ENCODE measurements around the gene POLR3A. TPM values are rescaled to one million over a fixed set of nuclear protein-coding genes. Genes with fewer than 3 reads are reported as not detected.

The POLR3A gene
- total RNA-seq, 1 donor from 2014 or later: 29.5 TPM

DNA sequence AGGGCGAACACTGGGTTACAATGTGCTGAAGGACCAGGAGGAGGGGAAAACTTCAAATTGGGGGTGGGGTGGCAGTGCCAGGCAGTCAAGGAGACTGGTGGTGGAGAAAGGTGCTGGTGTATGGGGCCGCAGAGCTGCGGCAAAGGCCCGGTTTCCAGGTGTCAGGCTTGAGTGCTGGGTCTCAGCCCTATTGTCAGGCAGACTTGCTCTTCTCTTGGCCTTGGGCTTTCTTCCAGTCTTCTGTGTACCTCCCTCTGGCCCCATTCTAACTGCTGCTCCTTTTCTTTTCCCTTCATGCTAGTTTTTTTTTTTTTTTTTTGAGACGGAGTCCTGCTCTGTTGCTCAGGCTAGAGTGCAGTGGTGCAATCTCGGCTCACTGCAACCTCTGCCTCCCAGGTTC is 51.0 kb downstream of the POLR3A start:
- Mint-ChIP-seq H3K27ac (no peak overlapping the region), H3K4me3 (no peak overlapping the region), H3K4me1 (ENCODE audit: low read depth) (no peaks in the 10 kb centered on the region), H3K27me3 (ENCODE audit: insufficient read depth) (no peaks in the 10 kb centered on the region), H3K36me3 (ENCODE audit: low read depth) (peaks cover 45% of the 10 kb centered on the region), H3K9me3 (no peaks in the 10 kb centered on the region)
- intact Hi-C loops (cut with micrococcal nuclease): loop anchor here (5.0 kb wide), 1 partner anchor 51 kb away; the partner anchor contains the start of gene DLG5
- DNase-seq (ENCODE audit: low spot score): no peak

DNA sequence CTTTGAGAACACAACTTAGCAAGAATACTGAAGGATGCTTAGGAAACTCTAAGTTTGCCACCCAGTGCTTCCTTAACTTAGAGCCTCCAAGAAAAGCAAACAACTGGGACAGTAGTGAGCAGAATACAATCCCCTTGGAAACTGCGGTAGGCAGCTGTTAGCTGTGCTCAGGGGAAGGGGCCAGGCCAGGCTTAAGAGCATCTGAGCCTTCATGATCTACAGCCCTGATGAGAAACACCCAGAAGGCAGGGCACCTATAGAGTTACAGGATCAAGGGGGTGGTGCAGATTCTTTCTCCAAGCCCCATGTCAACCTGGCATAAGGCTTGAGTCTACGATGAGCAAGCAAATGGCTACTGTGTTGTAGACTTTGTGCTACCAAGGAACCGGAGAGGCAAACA is 51.4 kb downstream of the POLR3A start:
- H3K4me1 Mint-ChIP-seq (ENCODE audit: low read depth): no peaks in the 10 kb centered on the region
- H3K36me3 Mint-ChIP-seq (ENCODE audit: low read depth): peaks cover 41% of the 10 kb centered on the region
- no peak for DNase-seq (ENCODE audit: low spot score)
- no peaks in the 10 kb centered on the region for H3K9me3 Mint-ChIP-seq
- no peaks in the 10 kb centered on the region for H3K27me3 Mint-ChIP-seq (ENCODE audit: insufficient read depth)
- no peak overlapping the region for H3K27ac Mint-ChIP-seq
- intact Hi-C loops (cut with micrococcal nuclease): loop anchor here (5.0 kb wide), 1 partner anchor 51 kb away; the partner anchor contains the start of gene DLG5
- H3K4me3 Mint-ChIP-seq: no peak overlapping the region

DNA sequence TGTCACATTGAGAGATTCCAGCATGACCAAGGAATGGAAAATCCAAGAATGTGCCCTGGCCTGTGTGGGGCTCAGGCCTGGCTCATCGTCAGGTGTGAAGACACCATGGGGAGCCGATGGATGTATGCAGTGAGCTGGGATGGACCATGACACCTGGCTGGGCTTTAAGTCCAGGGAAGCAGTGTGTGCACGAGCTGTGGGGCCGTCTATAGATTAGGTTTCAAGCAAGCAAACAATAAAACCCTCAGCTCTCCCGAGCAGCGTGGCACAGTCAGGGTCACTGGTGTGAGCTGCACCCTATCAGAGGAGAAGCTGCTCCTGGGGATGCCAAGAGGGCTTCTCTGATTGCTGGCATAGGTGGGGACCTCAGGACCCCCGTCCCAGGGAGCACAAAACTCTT is 52.3 kb downstream of the POLR3A start:
- Mint-ChIP-seq H3K27me3 (ENCODE audit: insufficient read depth) (no peaks in the 10 kb centered on the region), H3K9me3 (no peaks in the 10 kb centered on the region), H3K27ac (no peak overlapping the region), H3K4me1 (ENCODE audit: low read depth) (no peaks in the 10 kb centered on the region), H3K4me3 (no peak overlapping the region), H3K36me3 (ENCODE audit: low read depth) (peaks cover 33% of the 10 kb centered on the region)
- intact Hi-C loops (cut with micrococcal nuclease): loop anchor here (5.0 kb wide), 1 partner anchor 50 kb away; the partner anchor contains the start of gene DLG5
- no peak for DNase-seq (ENCODE audit: low spot score)

DNA sequence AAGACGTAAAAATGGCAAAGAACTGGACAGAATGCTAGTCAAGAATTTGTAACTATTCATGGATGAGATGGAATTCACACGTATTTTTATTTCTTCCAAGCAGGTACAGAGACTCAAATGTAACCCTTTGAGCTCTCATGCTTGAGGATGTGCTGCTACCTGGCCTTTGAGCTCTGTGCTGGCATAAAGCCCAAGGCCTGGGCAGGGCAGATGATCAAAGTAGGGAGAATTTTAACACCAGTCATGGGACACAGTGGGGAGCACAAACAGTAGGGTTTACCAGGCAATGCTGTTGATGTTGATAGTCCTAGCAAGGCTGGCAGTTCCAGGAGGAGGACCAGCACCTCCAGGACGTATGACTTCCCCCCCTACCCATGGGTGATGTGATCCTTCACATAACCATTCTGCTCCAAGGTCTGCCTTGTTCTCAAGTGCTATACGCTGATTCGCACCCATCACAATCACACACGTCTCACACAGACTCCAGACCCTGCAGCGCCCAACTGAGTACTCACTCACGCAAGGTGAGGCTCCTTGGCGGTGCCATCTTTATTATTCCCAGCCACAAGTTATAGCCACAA is 54.1 kb downstream of the POLR3A start:
- peaks cover 23% of the 10 kb centered on the region for H3K36me3 Mint-ChIP-seq (ENCODE audit: low read depth)

DNA sequence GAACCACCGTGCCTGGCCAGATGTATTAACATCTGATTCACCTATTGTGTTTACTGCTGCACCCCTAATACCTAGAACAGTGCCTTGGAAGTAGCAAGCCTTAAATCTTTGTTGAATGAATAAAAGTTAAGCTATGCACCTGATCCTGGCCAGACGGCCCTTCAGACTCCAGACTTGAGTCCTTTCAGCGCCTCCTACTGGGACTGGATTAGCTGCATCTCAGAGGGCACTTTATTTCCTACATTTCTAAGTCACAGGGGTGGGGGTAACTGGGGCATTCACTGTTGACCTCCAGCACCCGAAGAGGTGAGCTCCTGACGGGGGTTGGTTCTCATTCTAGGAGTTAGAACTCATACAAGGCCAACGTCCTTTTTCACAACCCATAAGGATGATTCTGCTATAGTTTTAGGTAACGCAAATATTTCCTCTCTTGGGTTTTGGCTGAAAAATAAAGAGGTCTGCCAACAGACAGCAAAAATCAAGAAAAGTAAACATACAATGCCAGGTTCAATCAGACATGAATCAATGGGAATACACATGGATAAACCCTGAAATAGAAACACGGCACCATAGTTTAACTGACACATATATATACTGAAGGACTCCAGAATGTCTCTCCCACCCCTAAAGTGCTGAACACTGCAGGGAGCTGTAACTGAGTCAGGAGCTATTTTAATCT is 54.8 kb downstream of the POLR3A start:
- H3K27me3 Mint-ChIP-seq (ENCODE audit: insufficient read depth): no peaks in the 10 kb centered on the region
- H3K4me3 Mint-ChIP-seq: no peak overlapping the region
- peaks cover 17% of the 10 kb centered on the region for H3K36me3 Mint-ChIP-seq (ENCODE audit: low read depth)
- no peak overlapping the region for H3K27ac Mint-ChIP-seq
- intact Hi-C loops (cut with micrococcal nuclease): loop anchor here (5.0 kb wide), 1 partner anchor 47 kb away; the partner anchor contains the start of gene DLG5
- peaks cover 10% of the 10 kb centered on the region for H3K4me1 Mint-ChIP-seq (ENCODE audit: low read depth)
- H3K9me3 Mint-ChIP-seq: no peaks in the 10 kb centered on the region
- no peak for DNase-seq (ENCODE audit: low spot score)

More for the DNA sequence above, 54.1 kb downstream of the POLR3A start:
- H3K9me3 Mint-ChIP-seq: no peaks in the 10 kb centered on the region
- no peak for DNase-seq (ENCODE audit: low spot score)
- H3K4me3 Mint-ChIP-seq: no peak overlapping the region
- H3K4me1 Mint-ChIP-seq (ENCODE audit: low read depth): peaks cover 10% of the 10 kb centered on the region
- H3K27me3 Mint-ChIP-seq (ENCODE audit: insufficient read depth): no peaks in the 10 kb centered on the region
- peak overlapping the region; percentile 73 for H3K27ac Mint-ChIP-seq
- intact Hi-C loops (cut with micrococcal nuclease): loop anchor here (5.0 kb wide), 1 partner anchor 48 kb away; the partner anchor contains the start of gene DLG5

DNA sequence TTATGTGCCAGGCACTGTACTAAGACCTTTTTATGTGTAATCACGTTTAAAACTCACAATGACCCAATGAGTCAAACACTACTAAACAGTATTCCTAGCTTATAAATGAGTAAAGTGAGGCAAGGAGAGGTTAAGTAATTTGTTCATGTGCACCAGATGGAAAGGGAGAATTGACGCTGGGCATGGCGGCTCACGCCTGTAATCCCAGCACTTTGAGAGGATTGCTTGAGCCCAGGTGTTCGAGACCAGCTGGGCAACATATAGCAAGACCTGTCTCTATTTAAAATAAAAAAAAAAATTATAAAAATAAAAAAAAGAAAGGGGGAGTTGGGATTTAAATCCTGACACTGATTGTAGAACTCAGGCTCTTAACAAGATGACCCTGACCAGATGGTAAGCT is 56.0 kb downstream of the POLR3A start:
- Mint-ChIP-seq H3K36me3 (ENCODE audit: low read depth) (peaks cover 12% of the 10 kb centered on the region), H3K27me3 (ENCODE audit: insufficient read depth) (no peaks in the 10 kb centered on the region), H3K9me3 (no peaks in the 10 kb centered on the region), H3K4me3 (no peak overlapping the region), H3K27ac (no peak overlapping the region), H3K4me1 (ENCODE audit: low read depth) (peaks cover 10% of the 10 kb centered on the region)
- intact Hi-C loops (cut with micrococcal nuclease): no loop called here
- DNase-seq (ENCODE audit: low spot score): no peak

DNA sequence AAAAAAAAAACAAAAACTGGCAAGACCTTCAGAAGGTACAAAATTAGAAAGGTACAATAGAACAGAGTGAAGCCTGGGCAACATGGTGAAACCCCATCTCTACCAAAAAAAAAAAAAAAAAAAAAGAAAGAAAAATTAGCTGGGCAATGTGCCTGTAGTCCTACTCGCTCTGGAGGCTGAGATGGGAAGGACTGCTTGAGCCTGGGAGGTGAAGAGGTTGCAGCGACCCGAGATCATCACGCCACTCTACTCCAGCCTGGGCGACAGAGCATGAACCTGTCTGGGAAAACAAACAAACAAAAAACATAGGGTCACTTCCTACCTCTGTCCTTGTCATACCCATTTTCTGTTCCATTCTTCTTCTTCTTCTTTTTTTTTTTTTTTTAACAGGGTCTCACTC is 57.2 kb downstream of the POLR3A start:
- Mint-ChIP-seq H3K27ac (no peak overlapping the region), H3K9me3 (no peaks in the 10 kb centered on the region), H3K27me3 (ENCODE audit: insufficient read depth) (no peaks in the 10 kb centered on the region), H3K4me1 (ENCODE audit: low read depth) (peaks cover 10% of the 10 kb centered on the region), H3K36me3 (ENCODE audit: low read depth) (peaks cover 4% of the 10 kb centered on the region), H3K4me3 (no peak overlapping the region)
- intact Hi-C loops (cut with micrococcal nuclease): no loop called here
- DNase-seq (ENCODE audit: low spot score): no peak

DNA sequence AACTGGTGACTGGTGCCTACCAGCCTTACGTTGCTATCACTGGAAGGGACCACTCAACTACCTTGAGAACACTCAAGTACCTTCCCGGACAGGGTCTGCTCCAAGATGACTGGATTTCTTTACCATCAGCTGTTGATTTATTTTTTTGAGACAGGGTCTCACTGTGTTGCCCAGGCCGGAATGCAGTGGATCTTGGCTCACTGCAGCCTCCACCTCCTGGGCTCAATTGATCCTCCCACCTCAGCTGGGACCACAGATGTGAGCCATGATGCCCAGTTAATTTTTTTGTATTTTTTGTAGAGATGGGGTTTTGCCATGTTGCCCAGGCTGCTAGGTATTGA is 57.5 kb downstream of the POLR3A start:
- H3K4me3 Mint-ChIP-seq: no peak overlapping the region
- no peaks in the 10 kb centered on the region for H3K27me3 Mint-ChIP-seq (ENCODE audit: insufficient read depth)
- no peak for DNase-seq (ENCODE audit: low spot score)
- H3K4me1 Mint-ChIP-seq (ENCODE audit: low read depth): peaks cover 10% of the 10 kb centered on the region
- H3K9me3 Mint-ChIP-seq: no peaks in the 10 kb centered on the region
- peaks cover 3% of the 10 kb centered on the region for H3K36me3 Mint-ChIP-seq (ENCODE audit: low read depth)
- intact Hi-C loops (cut with micrococcal nuclease): loop anchor here (2.0 kb wide), 1 partner anchor 125 kb away; no protein-coding TSS in a partner anchor
- no peak overlapping the region for H3K27ac Mint-ChIP-seq

DNA sequence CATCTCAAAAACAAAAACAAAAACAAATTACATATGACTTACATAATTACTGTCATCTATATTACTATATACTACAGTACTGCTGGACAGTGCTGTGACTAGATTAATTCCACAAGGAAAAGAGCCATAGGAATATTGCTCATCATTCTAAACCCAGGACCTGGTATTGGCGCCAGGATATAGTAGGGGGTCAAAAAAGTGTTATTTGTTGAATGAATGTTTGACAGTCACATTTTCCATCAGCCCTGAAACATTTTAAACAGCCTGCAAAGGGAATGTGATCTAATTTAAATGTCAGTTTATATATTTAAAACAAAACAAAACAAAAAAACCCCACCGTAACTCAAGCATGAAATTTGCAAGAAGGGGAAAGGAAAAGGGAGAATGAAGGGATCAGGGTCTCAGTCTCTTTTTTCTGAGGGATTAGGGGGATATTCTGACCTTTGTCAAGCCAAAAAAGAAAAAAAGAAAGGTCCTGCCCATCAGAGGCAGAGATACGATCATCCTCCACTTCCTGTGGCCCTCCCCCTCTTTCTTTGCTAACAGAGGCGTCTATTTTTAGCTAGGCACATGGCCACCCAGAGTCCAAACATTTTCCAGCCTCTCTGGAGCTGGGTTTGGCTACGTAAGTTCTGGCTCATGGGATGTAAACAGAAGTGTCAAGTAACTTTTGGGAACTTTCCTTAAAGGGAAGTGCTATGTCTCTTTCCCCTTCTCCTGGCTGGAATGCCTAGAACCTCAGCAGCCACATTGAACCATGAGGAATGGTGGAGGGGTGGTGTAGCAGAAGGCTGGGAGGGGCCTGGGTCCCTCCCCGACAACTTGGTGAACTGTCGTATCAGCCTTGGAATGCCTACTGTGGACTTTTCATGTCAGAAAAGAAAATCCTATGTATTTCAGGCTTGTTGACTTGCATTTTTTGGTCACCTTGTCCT is 58.2 kb downstream of the POLR3A start:
- peak overlapping the region; percentile 52 for H3K27ac Mint-ChIP-seq
- no peak for DNase-seq (ENCODE audit: low spot score)
- H3K36me3 Mint-ChIP-seq (ENCODE audit: low read depth): peaks cover 3% of the 10 kb centered on the region
- no peak overlapping the region for H3K4me3 Mint-ChIP-seq
- H3K27me3 Mint-ChIP-seq (ENCODE audit: insufficient read depth): no peaks in the 10 kb centered on the region
- H3K9me3 Mint-ChIP-seq: no peaks in the 10 kb centered on the region
- intact Hi-C loops (cut with micrococcal nuclease): loop anchor here (2.0 kb wide), 1 partner anchor 124 kb away; no protein-coding TSS in a partner anchor
- H3K4me1 Mint-ChIP-seq (ENCODE audit: low read depth): peaks cover 10% of the 10 kb centered on the region

DNA sequence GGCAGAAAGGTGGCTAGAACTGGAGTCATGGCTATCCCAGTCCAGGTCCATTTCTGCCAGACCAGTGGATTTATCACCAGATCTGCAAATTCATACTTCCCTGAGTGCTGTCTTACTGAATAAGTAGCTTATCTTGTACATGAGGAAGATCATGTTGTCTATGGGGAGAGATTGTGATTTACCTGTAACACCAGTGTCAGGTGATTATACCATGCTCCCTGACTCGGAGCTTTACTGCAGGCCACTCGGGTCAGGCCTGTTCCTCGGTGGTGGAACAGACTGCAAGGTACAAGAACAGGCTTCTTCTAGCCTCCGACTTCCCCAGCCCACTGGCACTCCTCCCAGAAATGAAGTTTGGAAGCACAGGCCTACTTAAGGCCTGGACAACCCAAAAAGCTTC is 60.2 kb downstream of the POLR3A start:
- H3K9me3 Mint-ChIP-seq: peaks cover 4% of the 10 kb centered on the region
- H3K36me3 Mint-ChIP-seq (ENCODE audit: low read depth): no peaks in the 10 kb centered on the region
- no peaks in the 10 kb centered on the region for H3K27me3 Mint-ChIP-seq (ENCODE audit: insufficient read depth)
- peaks cover 10% of the 10 kb centered on the region for H3K4me1 Mint-ChIP-seq (ENCODE audit: low read depth)
- no peak overlapping the region for H3K27ac Mint-ChIP-seq
- H3K4me3 Mint-ChIP-seq: no peak overlapping the region
- intact Hi-C loops (cut with micrococcal nuclease): no loop called here
- DNase-seq (ENCODE audit: low spot score): no peak

DNA sequence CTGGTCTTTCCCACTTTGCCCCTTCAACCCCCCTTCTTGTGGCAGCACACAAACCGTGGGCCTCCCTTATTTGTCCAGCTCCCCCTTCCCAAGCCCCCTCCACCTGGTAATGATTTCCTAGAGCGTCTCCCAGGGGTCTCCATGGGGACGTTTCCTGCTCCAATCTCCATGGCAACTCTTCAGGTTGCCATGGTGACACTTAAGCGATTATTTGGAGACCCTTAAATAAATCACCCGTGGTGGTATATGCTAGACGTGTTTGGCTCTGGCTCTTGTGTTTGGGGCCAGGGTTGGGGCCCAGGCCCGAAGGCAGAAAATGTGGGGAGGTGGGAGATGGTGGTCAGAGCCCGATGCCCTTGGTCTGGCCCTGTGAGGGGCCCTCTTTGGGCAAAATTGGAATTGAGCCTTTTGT is 61.7 kb downstream of the POLR3A start:
- DNase-seq (ENCODE audit: low spot score): no peak
- peaks cover 10% of the 10 kb centered on the region for H3K4me1 Mint-ChIP-seq (ENCODE audit: low read depth)
- intact Hi-C loops (cut with micrococcal nuclease): no loop called here
- H3K27ac Mint-ChIP-seq: no peak overlapping the region
- H3K36me3 Mint-ChIP-seq (ENCODE audit: low read depth): no peaks in the 10 kb centered on the region
- H3K27me3 Mint-ChIP-seq (ENCODE audit: insufficient read depth): no peaks in the 10 kb centered on the region
- H3K4me3 Mint-ChIP-seq: no peak overlapping the region
- H3K9me3 Mint-ChIP-seq: peaks cover 4% of the 10 kb centered on the region

DNA sequence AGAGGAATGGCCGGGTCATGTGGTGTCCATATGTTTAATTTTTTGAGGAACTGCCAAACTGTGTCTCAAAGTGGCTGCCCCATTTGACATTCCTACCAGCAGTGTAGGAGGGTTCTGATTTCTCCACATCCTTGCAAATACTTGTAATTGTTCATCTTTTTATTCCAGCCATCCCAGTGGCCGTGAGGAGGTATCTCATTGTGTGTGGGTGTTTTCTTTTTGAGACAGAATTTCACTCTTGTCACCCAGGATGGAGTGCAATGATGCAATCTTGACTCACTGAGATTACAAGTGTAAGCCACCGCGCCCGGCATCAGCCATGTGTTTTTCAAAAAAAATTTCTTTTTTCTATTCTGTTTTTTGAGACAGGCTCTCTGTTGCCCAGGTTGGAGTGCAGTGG is 64.0 kb downstream of the POLR3A start:
- Mint-ChIP-seq H3K27me3 (ENCODE audit: insufficient read depth) (peaks cover 2% of the 10 kb centered on the region), H3K9me3 (peaks cover 4% of the 10 kb centered on the region), H3K27ac (no peak overlapping the region), H3K4me3 (no peak overlapping the region), H3K4me1 (ENCODE audit: low read depth) (no peaks in the 10 kb centered on the region), H3K36me3 (ENCODE audit: low read depth) (no peaks in the 10 kb centered on the region)
- intact Hi-C loops (cut with micrococcal nuclease): no loop called here
- no peak for DNase-seq (ENCODE audit: low spot score)

DNA sequence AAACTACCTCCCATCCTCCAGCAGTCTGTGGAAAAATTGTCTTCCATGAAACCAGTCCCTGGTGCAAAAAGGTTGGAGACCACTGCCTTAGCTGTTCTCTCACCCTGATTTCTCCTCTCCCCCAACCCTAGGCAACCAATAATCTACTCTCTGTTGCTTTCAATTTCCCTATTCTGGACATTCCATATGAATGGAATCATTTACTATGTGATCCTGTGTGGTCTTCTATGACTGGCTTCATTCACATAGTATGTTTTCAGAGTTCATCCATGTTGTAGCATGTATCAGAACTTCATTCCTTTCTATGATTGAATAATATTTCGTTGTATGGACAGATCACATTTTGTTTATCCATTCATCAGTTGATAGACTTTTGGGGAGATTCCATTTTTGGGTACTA is 64.5 kb downstream of the POLR3A start:
- peaks cover 4% of the 10 kb centered on the region for H3K9me3 Mint-ChIP-seq
- peaks cover 2% of the 10 kb centered on the region for H3K27me3 Mint-ChIP-seq (ENCODE audit: insufficient read depth)
- no peaks in the 10 kb centered on the region for H3K4me1 Mint-ChIP-seq (ENCODE audit: low read depth)
- H3K4me3 Mint-ChIP-seq: no peak overlapping the region
- intact Hi-C loops (cut with micrococcal nuclease): no loop called here
- no peaks in the 10 kb centered on the region for H3K36me3 Mint-ChIP-seq (ENCODE audit: low read depth)
- no peak overlapping the region for H3K27ac Mint-ChIP-seq
- DNase-seq (ENCODE audit: low spot score): no peak
